Natural killer cell treated with Interleukin-12 subunit alpha and Interleukin-12 subunit beta and Interleukin-15 and Interleukin-18, amount 100 ng/mL, for 72 hours (primary cell): ENCODE data around the gene MYL6B. TPM values are rescaled to one million over a fixed set of nuclear protein-coding genes. Genes with fewer than 3 reads are reported as not detected.

Experiments
- ATAC-seq, 2 donors: fragments of 150-1000 bp; cut with Tn5 transposase in 1 of 2; sonication (Bioruptor Pico), chemical (Tn5 transposase) in 1 of 2; 2 replicates each; pipeline ENCODE4 v1.10.0; 2021
- DNase-seq: peaks from one replicate; pipeline ENCODE4 v3.0.0; 2022; ENCODE audit warnings: low spot score
- H3K27ac Mint-ChIP-seq, 2 donors: 1 replicate in 1 of 2; 2 replicates in 1 of 2; pipeline ENCODE4 v1.8.0; 2022; ENCODE audit warnings: mixed read lengths in 2 of 2, mild to moderate bottlenecking in 1 of 2, moderate library complexity in 1 of 2
- H3K27me3 Mint-ChIP-seq, 2 donors: 1 replicate in 1 of 2; 2 replicates in 1 of 2; pipeline ENCODE4 v1.8.0; 2022; ENCODE audit warnings: mixed read lengths in 2 of 2
- H3K36me3 Mint-ChIP-seq: one replicate; pipeline ENCODE4 v1.8.0; 2022; ENCODE audit warnings: mixed read lengths
- H3K4me1 Mint-ChIP-seq, 2 donors: 1 replicate in 1 of 2; 2 replicates in 1 of 2; pipeline ENCODE4 v1.8.0; 2022; ENCODE audit warnings: low read depth in 2 of 2, mixed read lengths in 2 of 2, mild to moderate bottlenecking in 1 of 2
- H3K4me3 Mint-ChIP-seq: one replicate; pipeline ENCODE4 v1.8.0; 2022; ENCODE audit warnings: mixed read lengths
- H3K9me3 Mint-ChIP-seq: 2 replicates; pipeline ENCODE4 v1.8.0; 2022; ENCODE audit warnings: mixed read lengths
- total RNA-seq, 2 donors: library from RNA; stranded (reverse); gene quantifications; one replicate each; pipeline ENCODE4 v1.2.3, GENCODE V29; 2022

The MYL6B gene
- total RNA-seq, 2 donors from 2014 or later, result 32.0 to 65.5 TPM

- Mint-ChIP-seq H3K4me1 (peaks cover 57 to 61% of the 10 kb centered on the region in 2 donors), H3K36me3 (peaks cover 17% of the 10 kb centered on the region), H3K27ac (peak overlapping the region; percentile 92 to 94), H3K27me3 (no peaks in the 10 kb centered on the region), H3K9me3 (no peaks in the 10 kb centered on the region), H3K4me3 (peak overlapping the region; percentile 97)
- DNase-seq (peak; percentile 63), ATAC-seq (no peak)
Observed at GRCh38 chr12:56128670-56129205, 23.6 kb upstream of the MYL6B start.

- H3K9me3 Mint-ChIP-seq, result no peaks in the 10 kb centered on the region
- ATAC-seq (peak; percentile 64 to 66), DNase-seq (peak; percentile 90)
- H3K27me3 Mint-ChIP-seq, result no peaks in the 10 kb centered on the region
- H3K4me3 Mint-ChIP-seq, result peak overlapping the region; percentile 97
- peaks cover 54 to 55% of the 10 kb centered on the region in 2 donors for H3K4me1 Mint-ChIP-seq
- peak overlapping the region; percentile 92 to 94 for H3K27ac Mint-ChIP-seq
- peaks cover 20% of the 10 kb centered on the region for H3K36me3 Mint-ChIP-seq
Observed at GRCh38 chr12:56129206-56129941, 23.0 kb upstream of the MYL6B start.

GRCh38 chr12:56129942-56130495 is 22.4 kb upstream of the MYL6B start:
- DNase-seq (no peak), ATAC-seq (no peak)
- Mint-ChIP-seq H3K27me3 (no peaks in the 10 kb centered on the region), H3K9me3 (no peaks in the 10 kb centered on the region), H3K4me3 (peak overlapping the region; percentile 97), H3K36me3 (peaks cover 21% of the 10 kb centered on the region), H3K27ac (peak overlapping the region; percentile 92 to 94), H3K4me1 (peaks cover 52 to 53% of the 10 kb centered on the region in 2 donors)

- ATAC-seq, result no peak
- no peak for DNase-seq
- Mint-ChIP-seq H3K27ac (peak overlapping the region; percentile 92 to 94), H3K27me3 (no peaks in the 10 kb centered on the region), H3K4me1 (peaks cover 52% of the 10 kb centered on the region in 2 donors), H3K4me3 (peak overlapping the region; percentile 97), H3K36me3 (peaks cover 23% of the 10 kb centered on the region), H3K9me3 (no peaks in the 10 kb centered on the region)
Observed at GRCh38 chr12:56130876-56131275, 21.5 kb upstream of the MYL6B start.

GRCh38 chr12:56134897-56135296 is 17.5 kb upstream of the MYL6B start:
- no peak overlapping the region for H3K4me3 Mint-ChIP-seq
- no peaks in the 10 kb centered on the region for H3K9me3 Mint-ChIP-seq
- peaks cover 41% of the 10 kb centered on the region for H3K36me3 Mint-ChIP-seq
- H3K27me3 Mint-ChIP-seq, result no peaks in the 10 kb centered on the region
- H3K4me1 Mint-ChIP-seq, result peaks cover 19 to 25% of the 10 kb centered on the region in 2 donors
- H3K27ac Mint-ChIP-seq, result peak overlapping the region in 1 of 2 donors; percentile 41
- no peak for DNase-seq
- no peak for ATAC-seq

GRCh38 chr12:56137853-56138571 is 14.4 kb upstream of the MYL6B start:
- Mint-ChIP-seq H3K36me3 (peaks cover 39% of the 10 kb centered on the region), H3K27ac (peak overlapping the region in 1 of 2 donors; percentile 50), H3K4me3 (no peak overlapping the region), H3K9me3 (no peaks in the 10 kb centered on the region), H3K4me1 (peaks cover 7 to 9% of the 10 kb centered on the region in 2 donors), H3K27me3 (no peaks in the 10 kb centered on the region)
- ATAC-seq (no peak), DNase-seq (no peak)

GRCh38 chr12:56141946-56142784 is 10.2 kb upstream of the MYL6B start:
- DNase-seq, result no peak
- peak overlapping the region in 1 of 2 donors; percentile 82 for H3K27ac Mint-ChIP-seq
- peaks cover 9% of the 10 kb centered on the region in 2 donors for H3K4me1 Mint-ChIP-seq
- ATAC-seq, result no peak
- H3K27me3 Mint-ChIP-seq, result no peaks in the 10 kb centered on the region
- peaks cover 34% of the 10 kb centered on the region for H3K36me3 Mint-ChIP-seq
- no peak overlapping the region for H3K4me3 Mint-ChIP-seq
- no peaks in the 10 kb centered on the region for H3K9me3 Mint-ChIP-seq

GRCh38 chr12:56143217-56143616 is 9.2 kb upstream of the MYL6B start:
- peak overlapping the region; percentile 48 to 82 for H3K27ac Mint-ChIP-seq
- H3K4me1 Mint-ChIP-seq, result peaks cover 9% of the 10 kb centered on the region in 2 donors
- no peak overlapping the region for H3K4me3 Mint-ChIP-seq
- no peaks in the 10 kb centered on the region for H3K27me3 Mint-ChIP-seq
- peaks cover 30% of the 10 kb centered on the region for H3K36me3 Mint-ChIP-seq
- H3K9me3 Mint-ChIP-seq, result no peaks in the 10 kb centered on the region
- DNase-seq (no peak), ATAC-seq (no peak)

GRCh38 chr12:56143870-56144269 is 8.5 kb upstream of the MYL6B start:
- Mint-ChIP-seq H3K27me3 (no peaks in the 10 kb centered on the region), H3K36me3 (peaks cover 23% of the 10 kb centered on the region), H3K9me3 (no peaks in the 10 kb centered on the region), H3K4me1 (peaks cover 4 to 9% of the 10 kb centered on the region in 2 donors), H3K27ac (peak overlapping the region; percentile 48 to 82), H3K4me3 (no peak overlapping the region)
- DNase-seq (no peak), ATAC-seq (no peak)

- peaks cover 17% of the 10 kb centered on the region for H3K36me3 Mint-ChIP-seq
- no peak overlapping the region for H3K4me3 Mint-ChIP-seq
- no peak overlapping the region for H3K27ac Mint-ChIP-seq
Observed at GRCh38 chr12:56145217-56145616, 7.2 kb upstream of the MYL6B start.

GRCh38 chr12:56146492-56147460 is 5.6 kb upstream of the MYL6B start:
- no peaks in the 10 kb centered on the region for H3K27me3 Mint-ChIP-seq
- no peak overlapping the region for H3K4me3 Mint-ChIP-seq
- no peak for DNase-seq
- H3K4me1 Mint-ChIP-seq, result peaks cover 18 to 19% of the 10 kb centered on the region in 2 donors
- H3K36me3 Mint-ChIP-seq, result peaks cover 7% of the 10 kb centered on the region
- no peak for ATAC-seq
- H3K27ac Mint-ChIP-seq, result no peak overlapping the region
- no peaks in the 10 kb centered on the region for H3K9me3 Mint-ChIP-seq

More at GRCh38 chr12:56145217-56145616, 7.2 kb upstream of the MYL6B start:
- Mint-ChIP-seq H3K9me3 (no peaks in the 10 kb centered on the region), H3K4me1 (peaks cover 6 to 11% of the 10 kb centered on the region in 2 donors), H3K27me3 (no peaks in the 10 kb centered on the region)
- no peak for ATAC-seq
- DNase-seq, result no peak

- Mint-ChIP-seq H3K9me3 (no peaks in the 10 kb centered on the region), H3K4me3 (peak overlapping the region; percentile 9)
- no peak for DNase-seq
Observed at GRCh38 chr12:56150563-56150962, 1.8 kb upstream of the MYL6B start.

More at GRCh38 chr12:56150563-56150962, 1.8 kb upstream of the MYL6B start:
- ATAC-seq, result no peak
- Mint-ChIP-seq H3K36me3 (no peaks in the 10 kb centered on the region), H3K27me3 (no peaks in the 10 kb centered on the region), H3K27ac (peak overlapping the region; percentile 99), H3K4me1 (peaks cover 20 to 24% of the 10 kb centered on the region in 2 donors)
